GM23248 (cell line): ENCODE measurements around the gene SH2D3A.
"Not testable (repeated sequence)": the region's sequence is repeated elsewhere in the genome, so short reads cannot be mapped to it uniquely, and the experiment has no call there.

Source experiments
- EZH2 ChIP-seq: fragments of 200-600 bp; sonication (generic); IDR thresholded peaks from 2 replicates; pipeline ENCODE4 v1.6.1; 2018; ENCODE audit warnings: antibody characterized with exemption, mild to moderate bottlenecking; ENCODE audit not compliant: insufficient read depth, poor library complexity, severe bottlenecking
- EZH2phosphoT487 ChIP-seq: fragments of 200-600 bp; sonication (generic); IDR thresholded peaks from 2 replicates; pipeline ENCODE4 v1.6.1; 2018; ENCODE audit warnings: antibody characterized with exemption, moderate library complexity, mild to moderate bottlenecking, low read depth; ENCODE audit not compliant: insufficient read depth

DNA sequence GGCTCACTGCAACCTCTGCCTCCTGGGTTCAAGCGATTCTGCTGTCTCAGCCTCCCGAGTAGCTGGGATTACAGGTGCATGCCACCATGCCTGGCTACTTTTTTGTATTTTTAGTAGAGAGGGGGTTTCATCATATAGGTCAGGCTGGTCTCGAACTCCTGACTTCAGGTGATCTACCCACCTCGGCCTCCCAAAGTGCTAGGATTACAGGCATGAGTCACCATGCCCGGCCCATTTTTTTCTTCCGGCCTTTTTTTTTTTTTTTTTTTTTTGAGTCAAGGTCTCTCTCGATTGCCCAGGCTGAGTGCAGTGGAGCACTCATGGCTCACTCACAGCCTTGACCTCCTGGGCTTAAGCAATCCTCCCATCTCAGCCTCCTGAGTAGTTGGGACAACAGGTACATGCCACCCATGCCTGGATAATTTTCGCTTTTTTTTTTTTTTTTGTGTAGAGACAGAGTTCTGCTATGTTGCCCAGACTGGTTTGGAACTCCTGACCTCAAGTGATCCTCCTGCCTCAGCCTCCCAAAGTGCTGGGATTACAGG, 4.9 kb downstream of the SH2D3A start:
- not testable (repeated sequence) for TF ChIP-seq EZH2, EZH2phosphoT487
